ENCODE data around the gene PLCG2. TPM values are rescaled to one million over a fixed set of nuclear protein-coding genes. Genes with fewer than 3 reads are reported as not detected.

PLCG2 gene
- polyA plus RNA-seq, 1 experiment = 0.22 TPM

DNA sequence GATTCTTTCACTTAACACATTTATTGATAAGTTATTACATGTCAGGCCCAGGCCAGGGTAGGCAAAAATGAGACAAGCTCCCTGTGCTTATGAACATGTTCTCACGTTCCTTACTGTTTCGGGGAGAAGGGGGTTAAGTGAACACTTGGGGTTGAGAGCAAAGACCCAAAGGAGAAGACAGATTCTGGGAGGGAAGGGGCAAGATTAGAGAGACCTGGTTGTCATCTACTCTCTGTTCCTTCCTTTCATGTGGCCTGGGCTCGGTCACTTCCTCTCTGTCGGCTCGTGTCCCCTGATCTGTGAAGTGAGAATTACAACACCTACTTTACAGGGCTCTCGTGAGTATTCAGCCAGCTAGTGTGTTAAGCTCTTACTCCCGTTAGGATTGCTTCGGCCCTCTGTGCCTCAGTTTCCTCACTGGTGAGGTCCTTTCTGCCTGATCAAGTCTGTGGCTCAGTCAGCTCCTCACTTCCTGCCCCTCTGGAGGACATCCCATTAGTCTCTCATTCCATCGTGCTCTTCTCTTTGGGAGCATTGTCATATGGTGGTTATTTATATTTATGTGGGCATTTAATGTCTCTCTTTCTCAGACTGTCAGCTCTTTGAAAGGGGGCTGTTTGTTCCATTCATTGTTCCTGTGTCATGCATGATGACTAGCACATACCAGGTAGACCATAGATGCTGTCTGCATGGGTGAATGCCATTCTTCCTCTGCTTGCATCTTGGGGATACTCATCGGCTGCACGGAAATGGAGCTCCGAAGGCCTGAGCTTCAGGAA is 38.9 kb downstream of the PLCG2 start:
- DNase-seq (ENCODE audit: low read depth) = no peak
- no peaks in the 10 kb centered on the region for H3K36me3 ChIP-seq (ENCODE audit: control insufficient read depth, insufficient read depth, low read length)
- ChIA-PET POLR2A (no interaction called here), CTCF (interaction anchor here (1.0 to 2.1 kb wide), 2 partner anchors 13 to 56 kb away, joined by 3 to 7 read pairs; no protein-coding TSS in a partner anchor)
- TF ChIP-seq, protein P1, sequence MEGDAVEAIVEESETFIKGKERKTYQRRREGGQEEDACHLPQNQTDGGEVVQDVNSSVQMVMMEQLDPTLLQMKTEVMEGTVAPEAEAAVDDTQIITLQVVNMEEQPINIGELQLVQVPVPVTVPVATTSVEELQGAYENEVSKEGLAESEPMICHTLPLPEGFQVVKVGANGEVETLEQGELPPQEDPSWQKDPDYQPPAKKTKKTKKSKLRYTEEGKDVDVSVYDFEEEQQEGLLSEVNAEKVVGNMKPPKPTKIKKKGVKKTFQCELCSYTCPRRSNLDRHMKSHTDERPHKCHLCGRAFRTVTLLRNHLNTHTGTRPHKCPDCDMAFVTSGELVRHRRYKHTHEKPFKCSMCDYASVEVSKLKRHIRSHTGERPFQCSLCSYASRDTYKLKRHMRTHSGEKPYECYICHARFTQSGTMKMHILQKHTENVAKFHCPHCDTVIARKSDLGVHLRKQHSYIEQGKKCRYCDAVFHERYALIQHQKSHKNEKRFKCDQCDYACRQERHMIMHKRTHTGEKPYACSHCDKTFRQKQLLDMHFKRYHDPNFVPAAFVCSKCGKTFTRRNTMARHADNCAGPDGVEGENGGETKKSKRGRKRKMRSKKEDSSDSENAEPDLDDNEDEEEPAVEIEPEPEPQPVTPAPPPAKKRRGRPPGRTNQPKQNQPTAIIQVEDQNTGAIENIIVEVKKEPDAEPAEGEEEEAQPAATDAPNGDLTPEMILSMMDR (IDR thresholded peaks at IDR 0.05; ENCODE audit: insufficient read depth, low read depth, low read length) = no peak
- H3K27me3 ChIP-seq (ENCODE audit: control insufficient read depth, insufficient read depth, low read length) = no peaks in the 10 kb centered on the region
- H3K4me3 ChIP-seq (ENCODE audit: low read depth, low read length) = no peak overlapping the region

DNA sequence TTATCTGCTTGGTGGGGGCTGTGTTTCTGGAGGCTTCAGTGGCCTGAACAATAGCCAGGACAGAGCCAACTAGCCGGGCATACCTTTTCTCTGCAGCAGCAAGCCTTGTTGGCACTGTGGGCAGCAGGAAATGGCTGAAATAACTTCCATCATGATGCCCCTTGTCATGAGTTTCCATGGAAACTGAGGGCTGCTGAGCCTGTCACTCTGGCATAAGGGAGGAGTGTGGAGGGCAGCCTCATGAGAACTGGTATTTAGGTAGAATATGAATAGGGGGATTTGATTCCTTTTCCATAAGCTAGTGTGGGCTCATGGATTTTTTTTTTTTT is 39.4 kb downstream of the PLCG2 start:
- H3K36me3 ChIP-seq (ENCODE audit: control insufficient read depth, insufficient read depth, low read length) = no peaks in the 10 kb centered on the region
- TF ChIP-seq, protein P1 (IDR thresholded peaks at IDR 0.05; ENCODE audit: insufficient read depth, low read depth, low read length) = no peak
- no peak for DNase-seq (ENCODE audit: low read depth)
- H3K27me3 ChIP-seq (ENCODE audit: control insufficient read depth, insufficient read depth, low read length) = no peaks in the 10 kb centered on the region
- CTCF ChIA-PET = interaction anchor here (1.0 to 2.1 kb wide), 2 partner anchors 14 to 56 kb away, joined by 3 to 7 read pairs; no protein-coding TSS in a partner anchor
- POLR2A ChIA-PET = no interaction called here
- no peak overlapping the region for H3K4me3 ChIP-seq (ENCODE audit: low read depth, low read length)

DNA sequence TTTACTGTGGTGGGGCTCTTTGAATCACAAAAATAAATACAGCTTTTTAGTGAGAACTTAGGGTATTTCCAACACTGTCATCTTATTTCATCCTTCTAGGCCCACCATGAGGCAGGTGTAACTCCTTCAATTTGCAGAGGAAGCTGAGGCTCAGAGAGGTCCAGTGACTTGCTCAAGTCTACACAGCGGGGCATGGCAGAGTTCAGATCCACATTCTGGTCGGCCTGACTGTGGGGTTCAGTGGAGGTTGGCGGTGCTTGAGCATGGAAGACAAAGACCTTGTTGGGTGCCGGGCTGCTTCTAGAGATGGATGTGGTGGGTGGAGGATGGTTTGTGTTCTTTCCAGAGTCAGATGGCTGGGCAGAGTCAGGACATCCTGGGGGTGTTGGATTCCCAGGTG is 39.8 kb downstream of the PLCG2 start:
- no peak for DNase-seq (ENCODE audit: low read depth)
- ChIA-PET POLR2A (no interaction called here), CTCF (interaction anchor here (1.0 kb wide), 1 partner anchor 55 kb away, joined by 3 read pairs; no protein-coding TSS in a partner anchor)
- Histone ChIP-seq H3K27me3 (ENCODE audit: control insufficient read depth, insufficient read depth, low read length) (no peaks in the 10 kb centered on the region), H3K4me3 (ENCODE audit: low read depth, low read length) (no peak overlapping the region), H3K36me3 (ENCODE audit: control insufficient read depth, insufficient read depth, low read length) (no peaks in the 10 kb centered on the region)
- TF ChIP-seq, protein P1 (IDR thresholded peaks at IDR 0.05; ENCODE audit: insufficient read depth, low read depth, low read length) = no peak

DNA sequence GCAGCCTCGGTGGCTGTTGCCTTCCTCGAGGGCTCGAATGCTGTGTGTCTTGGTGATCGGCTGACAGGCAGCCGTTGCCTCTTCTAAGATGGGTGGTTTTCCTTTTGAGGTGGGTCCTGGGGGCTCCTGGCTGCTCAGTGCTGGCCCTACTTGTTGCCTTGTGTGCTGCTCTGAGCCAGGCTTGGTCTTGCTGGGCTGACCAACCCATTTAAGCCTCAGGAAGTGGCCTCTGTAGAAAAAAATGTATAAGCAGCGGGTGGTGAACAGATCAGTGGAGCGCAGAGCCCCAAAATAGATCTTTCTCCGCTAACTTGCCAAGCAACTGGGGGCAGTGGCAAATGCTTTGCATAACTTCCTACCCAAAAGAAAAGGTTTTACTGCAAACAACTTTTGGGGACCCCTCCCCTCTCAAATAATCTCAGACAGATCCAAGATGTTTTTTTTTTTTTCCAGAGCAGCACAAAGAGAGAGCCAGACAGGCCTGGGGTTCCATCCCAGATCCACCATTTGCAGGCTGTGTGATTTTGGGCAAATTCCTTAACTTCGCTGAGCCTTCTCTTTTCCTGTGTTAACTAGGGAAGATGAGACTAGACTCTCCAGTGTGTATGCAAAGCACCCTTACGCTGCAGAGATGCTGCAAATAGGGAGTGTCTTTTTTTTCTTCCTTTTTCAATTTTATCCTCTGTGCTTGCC is 42.5 kb downstream of the PLCG2 start:
- Histone ChIP-seq H3K36me3 (ENCODE audit: control insufficient read depth, insufficient read depth, low read length) (no peaks in the 10 kb centered on the region), H3K4me3 (ENCODE audit: low read depth, low read length) (no peak overlapping the region), H3K27me3 (ENCODE audit: control insufficient read depth, insufficient read depth, low read length) (no peaks in the 10 kb centered on the region)
- ChIA-PET POLR2A (no interaction called here), CTCF (no interaction called here)
- TF ChIP-seq, protein P1 (IDR thresholded peaks at IDR 0.05; ENCODE audit: insufficient read depth, low read depth, low read length) = no peak
- no peak for DNase-seq (ENCODE audit: low read depth)

DNA sequence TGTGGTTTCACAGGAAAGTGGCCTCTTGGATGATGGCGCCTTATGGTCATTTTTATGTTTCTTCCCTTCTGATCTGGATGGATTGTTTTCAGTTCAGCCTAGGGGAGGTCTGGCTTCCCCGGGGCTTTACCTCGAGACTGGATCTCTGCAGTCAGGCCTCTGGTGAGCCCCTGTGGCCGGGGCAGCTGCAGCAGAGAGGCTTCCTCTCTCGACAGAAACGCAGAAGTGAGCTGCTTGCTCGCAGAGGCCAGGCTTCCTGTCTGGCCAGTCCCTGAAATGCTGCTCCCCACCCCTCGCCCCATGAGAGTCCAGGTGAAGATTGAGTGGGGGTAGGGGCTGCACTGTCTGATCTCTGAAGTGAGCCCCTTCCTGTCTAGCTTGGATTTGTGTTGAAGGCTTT is 44.0 kb downstream of the PLCG2 start:
- ChIA-PET POLR2A (no interaction called here), CTCF (no interaction called here)
- Histone ChIP-seq H3K27me3 (ENCODE audit: control insufficient read depth, insufficient read depth, low read length) (no peaks in the 10 kb centered on the region), H3K4me3 (ENCODE audit: low read depth, low read length) (no peak overlapping the region), H3K36me3 (ENCODE audit: control insufficient read depth, insufficient read depth, low read length) (no peaks in the 10 kb centered on the region)
- no peak for DNase-seq (ENCODE audit: low read depth)
- TF ChIP-seq, protein P1 (IDR thresholded peaks at IDR 0.05; ENCODE audit: insufficient read depth, low read depth, low read length) = no peak
